ENCODE results near the gene APOBEC3F.
"Not testable (repeated sequence)": the region's sequence is repeated elsewhere in the genome, so short reads cannot be mapped to it uniquely, and the experiment has no call there.

The APOBEC3F gene

GRCh38 chr22:39028281-39028680 is 12.4 kb upstream of the APOBEC3F start:
- DNase-seq = no peak

- no peak for DNase-seq
These were observed 11.4 kb upstream of the APOBEC3F start for GRCh38 chr22:39029227-39029626.

- DNase-seq = no peak
These were observed 10.0 kb upstream of the APOBEC3F start for GRCh38 chr22:39030705-39031104.

DNA sequence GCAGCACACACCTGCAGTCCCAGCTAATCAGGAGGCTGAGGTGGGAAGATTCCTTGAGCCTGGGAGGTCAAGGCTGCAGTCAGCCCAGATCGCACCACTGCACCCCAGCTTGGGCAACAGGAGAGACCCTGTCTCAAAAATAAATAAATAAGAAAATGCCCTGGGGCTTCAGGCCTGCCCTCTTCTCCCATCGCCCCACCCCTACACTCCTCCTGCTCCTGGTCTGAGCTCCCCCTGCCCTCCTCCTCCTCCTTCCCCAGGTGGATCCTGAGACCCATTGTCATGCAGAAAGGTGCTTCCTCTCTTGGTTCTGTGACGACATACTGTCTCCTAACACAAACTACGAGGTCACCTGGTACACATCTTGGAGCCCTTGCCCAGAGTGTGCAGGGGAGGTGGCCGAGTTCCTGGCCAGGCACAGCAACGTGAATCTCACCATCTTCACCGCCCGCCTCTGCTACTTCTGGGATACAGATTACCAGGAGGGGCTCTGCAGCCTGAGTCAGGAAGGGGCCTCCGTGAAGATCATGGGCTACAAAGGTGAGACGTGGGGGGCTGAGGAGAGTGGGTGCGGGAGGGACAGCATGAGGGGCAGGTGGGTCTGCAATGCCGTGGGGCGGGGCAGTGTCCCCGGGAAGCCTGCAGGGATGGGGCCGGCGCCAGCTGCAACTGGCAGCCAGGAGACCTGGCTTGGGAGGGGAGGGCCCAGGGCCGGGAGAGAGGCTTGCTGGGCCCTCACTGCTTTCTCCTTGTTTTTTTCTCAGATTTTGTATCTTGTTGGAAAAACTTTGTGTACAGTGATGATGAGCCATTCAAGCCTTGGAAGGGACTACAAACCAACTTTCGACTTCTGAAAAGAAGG is 9.0 kb upstream of the APOBEC3F start:
- DNase-seq = not testable (repeated sequence)

DNA sequence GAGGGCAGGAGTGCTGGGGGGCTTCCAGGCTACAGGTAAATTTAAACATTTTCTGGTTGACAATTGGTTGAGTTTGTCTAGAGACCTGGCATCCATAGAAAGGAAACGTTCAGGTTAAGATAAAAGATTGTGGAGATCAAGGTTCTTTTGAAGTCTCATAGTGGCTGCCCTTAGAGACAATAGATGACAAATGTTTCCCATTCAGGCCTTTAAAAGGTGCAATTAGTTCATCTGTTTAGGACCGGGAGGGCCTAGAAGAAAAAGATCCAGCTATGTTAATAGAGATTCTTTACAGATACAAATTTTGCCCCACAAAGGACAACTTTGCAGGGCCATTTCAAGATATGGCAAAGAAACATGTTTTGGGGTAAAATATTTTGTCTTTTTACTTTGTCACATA is 3.6 kb upstream of the APOBEC3F start:
- DNase-seq = not testable (repeated sequence)

- no peak for DNase-seq
These were observed 1.1 kb upstream of the APOBEC3F start for GRCh38 chr22:39039306-39040126.

GRCh38 chr22:39040155-39040537 is 518 bp upstream of the APOBEC3F start:
- not testable (repeated sequence) for DNase-seq

DNA sequence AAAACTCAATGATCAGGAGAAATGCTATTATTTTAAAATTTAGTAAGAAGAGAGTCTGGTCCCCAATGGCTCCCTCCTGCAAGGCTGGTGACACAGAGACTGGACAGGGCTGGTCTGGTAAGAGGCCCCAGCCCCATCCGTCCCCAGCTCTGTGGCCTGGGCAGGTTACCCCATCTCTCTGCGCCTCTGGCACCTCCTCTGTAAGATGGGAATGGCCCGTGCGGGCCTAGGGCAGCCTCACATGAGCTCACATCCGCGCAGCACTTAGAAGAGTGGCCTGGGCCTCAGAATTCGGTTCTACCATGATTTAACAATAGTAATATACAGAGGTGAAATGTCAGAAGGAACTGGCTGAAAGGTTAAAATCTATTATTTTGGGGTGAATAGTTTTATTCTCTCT is 1.2 kb downstream of the APOBEC3F start:
- no peak for DNase-seq

DNA sequence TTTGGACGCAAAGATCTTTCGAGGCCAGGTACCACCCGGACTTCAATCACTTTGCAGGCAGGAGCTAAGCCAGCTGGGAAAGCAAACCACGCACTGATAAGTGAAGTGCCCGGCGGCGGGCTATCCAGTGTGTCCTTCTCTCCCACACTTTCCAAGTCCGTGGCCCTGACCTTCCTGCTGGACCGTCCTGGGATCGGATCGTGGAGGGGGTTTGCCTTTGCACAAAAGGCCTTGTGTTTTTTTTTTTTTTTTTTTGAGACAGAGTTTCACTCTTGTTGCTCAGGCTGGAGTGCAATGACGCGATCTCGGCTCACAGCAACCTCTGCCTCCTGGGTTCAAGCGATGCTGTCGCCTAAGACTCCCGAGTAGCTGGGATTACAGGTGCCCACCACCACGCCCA is 2.4 kb downstream of the APOBEC3F start:
- DNase-seq = not testable (repeated sequence)

DNA sequence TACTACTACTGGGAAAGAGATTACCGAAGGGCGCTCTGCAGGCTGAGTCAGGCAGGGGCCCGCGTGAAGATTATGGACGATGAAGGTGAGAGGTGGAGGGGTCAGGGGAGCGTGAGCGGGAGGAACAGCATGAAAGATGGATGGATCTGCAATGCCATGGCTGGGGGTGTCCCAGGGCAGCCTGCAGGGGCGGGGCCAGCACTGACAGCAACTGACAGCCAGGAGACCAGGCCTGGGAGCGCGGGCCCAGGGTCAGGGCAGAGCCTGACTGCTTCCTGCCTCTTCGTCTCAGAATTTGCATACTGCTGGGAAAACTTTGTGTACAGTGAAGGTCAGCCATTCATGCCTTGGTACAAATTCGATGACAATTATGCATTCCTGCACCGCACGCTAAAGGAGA is 4.5 kb downstream of the APOBEC3F start:
- not testable (repeated sequence) for DNase-seq

DNA sequence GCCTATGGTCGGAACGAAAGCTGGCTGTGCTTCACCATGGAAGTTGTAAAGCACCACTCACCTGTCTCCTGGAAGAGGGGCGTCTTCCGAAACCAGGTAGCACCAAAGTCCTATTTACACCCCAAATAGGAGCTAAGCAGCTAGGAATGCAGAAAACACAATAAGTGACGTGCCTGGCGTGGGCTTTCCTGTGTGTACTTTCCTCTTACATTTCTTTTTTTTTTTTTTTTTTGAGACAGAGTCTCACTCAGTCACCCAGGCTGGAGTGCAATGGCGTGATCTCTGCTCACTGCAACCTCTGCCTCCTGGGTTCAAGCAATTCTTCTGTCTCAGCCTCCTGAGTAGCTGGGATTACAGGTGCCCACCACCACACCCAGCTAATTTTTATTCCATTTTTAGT is 8.8 kb downstream of the APOBEC3F start:
- not testable (repeated sequence) for DNase-seq

- not testable (repeated sequence) for DNase-seq
These were observed 11.3 kb downstream of the APOBEC3F start for GRCh38 chr22:39051844-39052495.

- no peak for DNase-seq
These were observed 15.0 kb downstream of the APOBEC3F start for GRCh38 chr22:39055658-39056057.

DNA sequence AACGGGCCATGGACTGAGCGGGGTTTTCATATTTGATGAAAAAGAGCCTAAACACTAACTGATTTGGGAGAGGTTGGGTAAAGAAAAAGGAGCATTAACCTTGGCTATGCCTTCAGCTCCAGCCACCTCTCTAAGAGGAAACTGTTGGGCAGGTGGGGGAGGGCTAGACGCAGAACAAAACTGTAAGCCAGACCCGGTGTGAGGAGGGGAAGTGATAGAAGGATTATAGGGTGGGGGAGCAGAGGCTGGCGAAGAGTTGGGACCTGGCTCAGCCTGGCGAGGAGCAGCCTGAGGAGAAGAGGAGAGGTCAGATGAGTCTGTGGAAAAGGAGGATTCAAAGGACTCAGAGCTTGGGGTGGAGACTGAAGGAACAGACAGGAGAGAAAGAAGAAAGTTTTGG is 20.6 kb downstream of the APOBEC3F start:
- DNase-seq = not testable (repeated sequence)

GRCh38 chr22:39061951-39062350 is 21.3 kb downstream of the APOBEC3F start:
- DNase-seq = not testable (repeated sequence)

- DNase-seq = not testable (repeated sequence)
These were observed 23.2 kb downstream of the APOBEC3F start for GRCh38 chr22:39063904-39064303.

GRCh38 chr22:39066442-39067276 is 26.0 kb downstream of the APOBEC3F start:
- DNase-seq = not testable (repeated sequence)

DNA sequence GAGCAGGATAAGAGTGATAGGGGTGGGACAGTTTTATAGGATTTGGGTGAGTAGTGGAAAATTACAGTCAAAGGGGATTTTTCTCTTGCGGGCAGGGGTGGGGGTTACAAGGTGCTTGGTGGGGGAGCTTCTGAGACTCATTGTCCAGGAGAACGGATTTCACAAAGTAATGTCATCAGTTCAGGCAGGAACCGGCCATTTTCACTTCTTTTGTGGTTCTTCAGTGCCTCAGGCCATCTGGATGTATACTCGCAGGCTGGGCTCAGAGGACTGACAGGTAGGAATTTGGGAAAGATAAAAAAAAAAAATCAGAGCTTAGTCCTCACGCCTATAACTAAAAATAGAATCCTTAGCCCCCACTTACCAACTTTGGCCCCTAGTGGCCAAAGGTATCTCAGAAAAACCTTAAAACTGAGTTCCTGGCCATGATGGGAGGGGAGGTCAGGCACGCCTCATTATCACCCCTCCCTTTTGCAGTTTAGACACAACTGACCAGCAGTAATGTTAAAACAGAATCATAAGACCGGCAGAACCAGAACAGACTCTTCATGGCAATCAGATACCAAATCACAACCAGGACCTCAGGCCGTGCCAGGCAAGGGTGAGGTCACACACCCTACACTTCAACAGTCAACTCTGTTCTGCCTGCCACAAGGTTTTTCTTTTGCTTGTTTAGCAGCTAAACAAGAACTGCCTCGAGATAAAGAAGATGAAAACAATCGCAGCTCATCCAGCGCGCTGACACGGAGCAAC is 27.5 kb downstream of the APOBEC3F start:
- DNase-seq = no peak

DNA sequence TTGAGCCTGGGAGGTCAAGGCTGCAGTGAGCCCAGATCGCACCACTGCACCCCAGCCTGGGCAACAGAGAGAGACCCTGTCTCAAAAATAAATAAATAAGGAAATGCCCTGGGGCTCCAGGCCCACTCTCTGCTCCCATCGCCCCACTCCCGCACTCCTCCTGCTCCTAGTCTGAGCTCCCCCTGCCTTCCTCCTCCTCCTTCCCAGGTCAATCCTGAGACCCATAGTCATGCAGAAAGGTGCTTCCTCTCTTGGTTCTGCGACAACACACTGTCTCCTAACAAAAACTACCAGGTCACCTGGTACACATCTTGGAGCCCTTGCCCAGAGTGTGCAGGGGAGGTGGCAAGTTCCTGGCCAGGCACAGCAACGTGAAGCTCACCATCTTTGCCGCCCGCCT is 29.5 kb downstream of the APOBEC3F start:
- DNase-seq = no peak

DNA sequence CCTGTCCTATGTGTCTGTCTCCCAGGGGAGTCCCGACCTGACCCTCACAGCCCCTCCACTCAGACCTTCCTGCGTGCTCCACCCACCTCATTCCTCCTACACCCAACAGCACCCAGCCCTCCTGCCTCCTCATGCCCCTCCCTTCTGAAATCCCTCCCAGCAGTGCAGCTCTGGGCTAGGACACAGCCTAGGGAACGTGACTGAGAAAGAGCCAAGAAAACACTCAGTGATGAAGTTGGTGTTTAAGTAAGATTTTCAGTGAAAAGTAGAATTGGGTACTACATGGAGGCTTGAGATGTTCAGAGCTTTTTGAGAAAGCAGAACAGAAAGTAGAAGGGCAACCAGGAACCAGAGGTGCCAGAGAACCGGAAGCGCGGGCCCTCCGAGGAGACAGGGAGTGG is 31.9 kb downstream of the APOBEC3F start:
- DNase-seq = not testable (repeated sequence)

- DNase-seq = no peak
These were observed 33.3 kb downstream of the APOBEC3F start for GRCh38 chr22:39073981-39074380.
